Measurements from ENCODE around the gene REG4. TPM values are rescaled to one million over a fixed set of nuclear protein-coding genes. Genes with fewer than 3 reads are reported as not detected.

REG4 gene
- total RNA-seq (2014; rRNA removed; shearing (Covaris generic)) = not detected in 2 replicates

DNA sequence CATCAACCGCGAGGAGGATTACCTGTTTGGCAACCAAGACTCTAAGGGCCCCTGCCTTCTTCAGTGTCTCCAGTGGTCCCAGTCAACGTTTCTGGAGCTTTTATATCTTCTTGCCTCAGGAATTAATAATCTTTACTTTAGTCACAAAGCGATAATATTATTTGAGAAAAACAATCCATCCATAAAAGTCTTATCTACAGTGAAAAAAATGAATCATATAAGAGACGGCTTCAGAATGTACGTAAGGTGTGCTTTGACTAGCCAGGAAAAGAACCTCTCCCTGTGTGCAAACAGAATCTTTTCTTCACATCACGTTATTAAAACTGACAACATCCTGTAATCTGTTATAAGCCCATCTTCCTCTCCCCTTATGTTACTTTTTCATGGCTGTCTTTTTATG lies at the start of gene REG4:
REG4 (minus strand) TSS at position 74 of the 400 bp plus-strand sequence. CDS start 2,691 bp downstream, outside the sequence.

DNA sequence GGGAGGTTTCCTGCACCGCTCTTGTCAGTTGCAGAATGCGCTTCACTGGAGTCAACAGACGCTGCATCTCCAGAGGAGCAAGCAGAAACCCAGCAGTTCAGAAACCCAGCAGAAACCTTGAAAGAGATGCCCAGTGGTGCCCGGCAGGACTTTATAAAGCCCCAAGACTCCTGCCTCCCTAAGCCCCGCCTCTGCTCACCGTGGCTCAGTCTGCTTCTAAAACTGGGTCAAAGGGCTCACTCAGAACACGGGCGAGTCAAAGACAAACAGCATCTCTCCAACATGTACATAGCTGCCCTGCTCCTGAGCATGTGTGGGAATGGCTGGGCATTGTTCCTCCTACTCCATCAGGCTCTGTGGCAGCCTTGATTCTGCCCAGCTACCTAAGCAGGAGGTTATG lies 42.5 kb downstream of the REG4 start, which contains the start of gene HMGCS2:
HMGCS2 (minus strand) TSS at position 128 of the 400 bp plus-strand sequence; CDS start at position 67, 61 bp downstream.

Other genes with a start within 250 kb of the REG4 start
- gene ZNF697, start 163.2 kb downstream of the REG4 start, total RNA-seq (2014; rRNA removed; shearing (Covaris generic)) = 27.9 and 31.6 TPM in 2 replicates
- 475 and 515 TPM in 2 replicates for gene PHGDH, start 99.5 kb downstream of the REG4 start, total RNA-seq (2014; rRNA removed; shearing (Covaris generic))
- 0.32 TPM in 1 of 2 replicates, not detected in the other for gene HMGCS2, start 42.6 kb downstream of the REG4 start, total RNA-seq (2014; rRNA removed; shearing (Covaris generic))
- gene ADAM30, start 85.1 kb upstream of the REG4 start, total RNA-seq (2014; rRNA removed; shearing (Covaris generic)) = not detected in 2 replicates

Measured in A375 (cell line).